Measurements from ENCODE around the gene DISP3. TPM values are rescaled to one million over a fixed set of nuclear protein-coding genes. Genes with fewer than 3 reads are reported as not detected.
A peak's percentile ranks its signal among the peaks of the same experiment; 100 is the strongest.

The DISP3 gene
- total and polyA plus RNA-seq, 2 of the 13 experiments (the other 11 are each of a cell fraction or from before 2014, with no cell fraction given), result 0.08 to 0.13 TPM

DNA sequence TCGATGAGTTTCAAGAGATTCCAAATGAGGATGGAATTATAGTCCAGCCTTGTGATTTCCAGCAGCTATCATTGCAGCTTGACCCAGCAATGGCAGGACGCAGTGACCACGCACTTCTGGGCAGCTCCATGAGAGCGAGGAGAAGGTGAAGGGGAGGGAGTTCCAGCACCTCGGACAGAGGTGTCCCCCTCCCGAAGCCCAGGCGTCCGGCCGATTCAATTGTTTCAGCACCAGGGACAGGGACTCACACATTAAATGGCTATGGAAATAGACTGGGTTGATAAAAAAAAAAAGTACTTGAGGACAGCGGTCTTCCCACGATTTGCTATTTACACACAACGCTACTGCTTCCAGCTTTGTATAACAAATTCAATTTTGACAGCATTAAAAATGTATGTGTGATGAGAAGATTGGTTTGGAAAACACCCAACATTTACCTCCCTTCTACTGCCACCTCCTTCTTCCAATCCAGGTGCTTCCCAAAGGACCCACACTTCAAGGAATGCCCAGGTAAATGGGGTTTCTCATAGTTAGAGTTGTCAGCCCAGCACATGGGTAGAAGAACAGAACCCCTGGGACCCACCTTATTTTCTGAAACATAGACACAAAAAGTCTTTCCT lies 71.8 kb downstream of the DISP3 start (continued):
- TF ChIP-seq SMC3 (IDR thresholded peaks at IDR 0.05; ENCODE audit: low read length) (no peak), ZMYM3 (CRISPR knock-in tag; IDR thresholded peaks at IDR 0.05) (no peak), TGIF2 (CRISPR knock-in tag; IDR thresholded peaks at IDR 0.05) (peak; percentile 96), ZNF562 (CRISPR knock-in tag; IDR thresholded peaks at IDR 0.05; ENCODE audit: borderline replicate concordance) (no peak), SIN3A (IDR thresholded peaks at IDR 0.05; ENCODE audit: borderline replicate concordance, low read depth, low read length) (peak; percentile 85; the same call in 1 of the 2 replicates), ZNF619 (CRISPR knock-in tag; IDR thresholded peaks at IDR 0.05) (no peak), ZNF598 (CRISPR knock-in tag; IDR thresholded peaks at IDR 0.05; ENCODE audit: borderline replicate concordance) (no peak), ZNF749 (CRISPR knock-in tag; IDR thresholded peaks at IDR 0.05; ENCODE audit: borderline replicate concordance) (peak; percentile 98), NCOR1 (IDR thresholded peaks at IDR 0.05; ENCODE audit: borderline replicate concordance, low read length) (no peak), NR3C1 (CRISPR knock-in tag; IDR thresholded peaks at IDR 0.05) (no peak), ZNF788 (CRISPR knock-in tag; IDR thresholded peaks at IDR 0.05; ENCODE audit: borderline replicate concordance) (peak; percentile 74)
- TF ChIP-seq, protein P1, sequence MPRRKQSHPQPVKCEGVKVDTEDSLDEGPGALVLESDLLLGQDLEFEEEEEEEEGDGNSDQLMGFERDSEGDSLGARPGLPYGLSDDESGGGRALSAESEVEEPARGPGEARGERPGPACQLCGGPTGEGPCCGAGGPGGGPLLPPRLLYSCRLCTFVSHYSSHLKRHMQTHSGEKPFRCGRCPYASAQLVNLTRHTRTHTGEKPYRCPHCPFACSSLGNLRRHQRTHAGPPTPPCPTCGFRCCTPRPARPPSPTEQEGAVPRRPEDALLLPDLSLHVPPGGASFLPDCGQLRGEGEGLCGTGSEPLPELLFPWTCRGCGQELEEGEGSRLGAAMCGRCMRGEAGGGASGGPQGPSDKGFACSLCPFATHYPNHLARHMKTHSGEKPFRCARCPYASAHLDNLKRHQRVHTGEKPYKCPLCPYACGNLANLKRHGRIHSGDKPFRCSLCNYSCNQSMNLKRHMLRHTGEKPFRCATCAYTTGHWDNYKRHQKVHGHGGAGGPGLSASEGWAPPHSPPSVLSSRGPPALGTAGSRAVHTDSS (CRISPR knock-in tag; conservative IDR thresholded peaks at IDR 0.05), result no peak
- TF ChIP-seq, protein P2, sequence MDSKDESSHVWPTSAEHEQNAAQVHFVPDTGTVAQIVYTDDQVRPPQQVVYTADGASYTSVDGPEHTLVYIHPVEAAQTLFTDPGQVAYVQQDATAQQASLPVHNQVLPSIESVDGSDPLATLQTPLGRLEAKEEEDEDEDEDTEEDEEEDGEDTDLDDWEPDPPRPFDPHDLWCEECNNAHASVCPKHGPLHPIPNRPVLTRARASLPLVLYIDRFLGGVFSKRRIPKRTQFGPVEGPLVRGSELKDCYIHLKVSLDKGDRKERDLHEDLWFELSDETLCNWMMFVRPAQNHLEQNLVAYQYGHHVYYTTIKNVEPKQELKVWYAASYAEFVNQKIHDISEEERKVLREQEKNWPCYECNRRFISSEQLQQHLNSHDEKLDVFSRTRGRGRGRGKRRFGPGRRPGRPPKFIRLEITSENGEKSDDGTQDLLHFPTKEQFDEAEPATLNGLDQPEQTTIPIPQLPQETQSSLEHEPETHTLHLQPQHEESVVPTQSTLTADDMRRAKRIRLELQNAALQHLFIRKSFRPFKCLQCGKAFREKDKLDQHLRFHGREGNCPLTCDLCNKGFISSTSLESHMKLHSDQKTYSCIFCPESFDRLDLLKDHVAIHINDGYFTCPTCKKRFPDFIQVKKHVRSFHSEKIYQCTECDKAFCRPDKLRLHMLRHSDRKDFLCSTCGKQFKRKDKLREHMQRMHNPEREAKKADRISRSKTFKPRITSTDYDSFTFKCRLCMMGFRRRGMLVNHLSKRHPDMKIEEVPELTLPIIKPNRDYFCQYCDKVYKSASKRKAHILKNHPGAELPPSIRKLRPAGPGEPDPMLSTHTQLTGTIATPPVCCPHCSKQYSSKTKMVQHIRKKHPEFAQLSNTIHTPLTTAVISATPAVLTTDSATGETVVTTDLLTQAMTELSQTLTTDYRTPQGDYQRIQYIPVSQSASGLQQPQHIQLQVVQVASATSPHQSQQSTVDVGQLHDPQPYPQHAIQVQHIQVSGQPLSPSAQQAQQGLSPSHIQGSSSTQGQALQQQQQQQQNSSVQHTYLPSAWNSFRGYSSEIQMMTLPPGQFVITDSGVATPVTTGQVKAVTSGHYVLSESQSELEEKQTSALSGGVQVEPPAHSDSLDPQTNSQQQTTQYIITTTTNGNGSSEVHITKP (CRISPR knock-in tag; IDR thresholded peaks at IDR 0.05; ENCODE audit: low read depth), result peak; percentile 87
- TF ChIP-seq, protein P3, sequence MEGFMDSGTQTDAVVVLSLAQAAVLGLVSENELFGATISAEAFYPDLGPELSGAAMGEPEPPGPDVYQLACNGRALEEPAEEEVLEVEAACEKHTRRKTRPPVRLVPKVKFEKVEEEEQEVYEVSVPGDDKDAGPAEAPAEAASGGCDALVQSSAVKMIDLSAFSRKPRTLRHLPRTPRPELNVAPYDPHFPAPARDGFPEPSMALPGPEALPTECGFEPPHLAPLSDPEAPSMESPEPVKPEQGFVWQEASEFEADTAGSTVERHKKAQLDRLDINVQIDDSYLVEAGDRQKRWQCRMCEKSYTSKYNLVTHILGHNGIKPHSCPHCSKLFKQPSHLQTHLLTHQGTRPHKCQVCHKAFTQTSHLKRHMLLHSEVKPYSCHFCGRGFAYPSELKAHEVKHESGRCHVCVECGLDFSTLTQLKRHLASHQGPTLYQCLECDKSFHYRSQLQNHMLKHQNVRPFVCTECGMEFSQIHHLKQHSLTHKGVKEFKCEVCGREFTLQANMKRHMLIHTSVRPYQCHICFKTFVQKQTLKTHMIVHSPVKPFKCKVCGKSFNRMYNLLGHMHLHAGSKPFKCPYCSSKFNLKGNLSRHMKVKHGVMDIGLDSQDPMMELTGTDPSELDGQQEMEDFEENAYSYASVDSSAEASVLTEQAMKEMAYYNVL (CRISPR knock-in tag; IDR thresholded peaks at IDR 0.05; ENCODE audit: borderline replicate concordance), result 0 out of 2 replicates have a peak, but pooled peaks have one; percentile 51
- TF ChIP-seq, protein P4, sequence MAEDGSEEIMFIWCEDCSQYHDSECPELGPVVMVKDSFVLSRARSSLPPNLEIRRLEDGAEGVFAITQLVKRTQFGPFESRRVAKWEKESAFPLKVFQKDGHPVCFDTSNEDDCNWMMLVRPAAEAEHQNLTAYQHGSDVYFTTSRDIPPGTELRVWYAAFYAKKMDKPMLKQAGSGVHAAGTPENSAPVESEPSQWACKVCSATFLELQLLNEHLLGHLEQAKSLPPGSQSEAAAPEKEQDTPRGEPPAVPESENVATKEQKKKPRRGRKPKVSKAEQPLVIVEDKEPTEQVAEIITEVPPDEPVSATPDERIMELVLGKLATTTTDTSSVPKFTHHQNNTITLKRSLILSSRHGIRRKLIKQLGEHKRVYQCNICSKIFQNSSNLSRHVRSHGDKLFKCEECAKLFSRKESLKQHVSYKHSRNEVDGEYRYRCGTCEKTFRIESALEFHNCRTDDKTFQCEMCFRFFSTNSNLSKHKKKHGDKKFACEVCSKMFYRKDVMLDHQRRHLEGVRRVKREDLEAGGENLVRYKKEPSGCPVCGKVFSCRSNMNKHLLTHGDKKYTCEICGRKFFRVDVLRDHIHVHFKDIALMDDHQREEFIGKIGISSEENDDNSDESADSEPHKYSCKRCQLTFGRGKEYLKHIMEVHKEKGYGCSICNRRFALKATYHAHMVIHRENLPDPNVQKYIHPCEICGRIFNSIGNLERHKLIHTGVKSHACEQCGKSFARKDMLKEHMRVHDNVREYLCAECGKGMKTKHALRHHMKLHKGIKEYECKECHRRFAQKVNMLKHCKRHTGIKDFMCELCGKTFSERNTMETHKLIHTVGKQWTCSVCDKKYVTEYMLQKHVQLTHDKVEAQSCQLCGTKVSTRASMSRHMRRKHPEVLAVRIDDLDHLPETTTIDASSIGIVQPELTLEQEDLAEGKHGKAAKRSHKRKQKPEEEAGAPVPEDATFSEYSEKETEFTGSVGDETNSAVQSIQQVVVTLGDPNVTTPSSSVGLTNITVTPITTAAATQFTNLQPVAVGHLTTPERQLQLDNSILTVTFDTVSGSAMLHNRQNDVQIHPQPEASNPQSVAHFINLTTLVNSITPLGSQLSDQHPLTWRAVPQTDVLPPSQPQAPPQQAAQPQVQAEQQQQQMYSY (CRISPR knock-in tag; IDR thresholded peaks at IDR 0.05), result peak; percentile 77
- TF ChIP-seq, protein P5, sequence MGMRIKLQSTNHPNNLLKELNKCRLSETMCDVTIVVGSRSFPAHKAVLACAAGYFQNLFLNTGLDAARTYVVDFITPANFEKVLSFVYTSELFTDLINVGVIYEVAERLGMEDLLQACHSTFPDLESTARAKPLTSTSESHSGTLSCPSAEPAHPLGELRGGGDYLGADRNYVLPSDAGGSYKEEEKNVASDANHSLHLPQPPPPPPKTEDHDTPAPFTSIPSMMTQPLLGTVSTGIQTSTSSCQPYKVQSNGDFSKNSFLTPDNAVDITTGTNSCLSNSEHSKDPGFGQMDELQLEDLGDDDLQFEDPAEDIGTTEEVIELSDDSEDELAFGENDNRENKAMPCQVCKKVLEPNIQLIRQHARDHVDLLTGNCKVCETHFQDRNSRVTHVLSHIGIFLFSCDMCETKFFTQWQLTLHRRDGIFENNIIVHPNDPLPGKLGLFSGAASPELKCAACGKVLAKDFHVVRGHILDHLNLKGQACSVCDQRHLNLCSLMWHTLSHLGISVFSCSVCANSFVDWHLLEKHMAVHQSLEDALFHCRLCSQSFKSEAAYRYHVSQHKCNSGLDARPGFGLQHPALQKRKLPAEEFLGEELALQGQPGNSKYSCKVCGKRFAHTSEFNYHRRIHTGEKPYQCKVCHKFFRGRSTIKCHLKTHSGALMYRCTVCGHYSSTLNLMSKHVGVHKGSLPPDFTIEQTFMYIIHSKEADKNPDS (CRISPR knock-in tag; IDR thresholded peaks at IDR 0.05), result no peak

Measured in HepG2 (cell line).